Transverse colon (tissue), 4 donors: Measurements from ENCODE around the gene ZNF273. TPM values are rescaled to one million over a fixed set of nuclear protein-coding genes. Genes with fewer than 3 reads are reported as not detected.
A peak's percentile ranks its signal among the peaks of the same experiment; 100 is the strongest.
"Not testable (repeated sequence)": the region's sequence is repeated elsewhere in the genome, so short reads cannot be mapped to it uniquely, and the experiment has no call there.

Experiments
- DNase-seq: peaks from one replicate; pipeline ENCODE4 v3.0.0-alpha.2; 2019
- H3K27ac ChIP-seq, 4 donors: fragments of 200-600 bp; sonication (generic); 2 replicates each; pipeline ENCODE4 v1.5.1; 2016 to 2018; ENCODE audit warnings: inconsistent platforms in 4 of 4
- H3K27me3 ChIP-seq: fragments of 200-600 bp; sonication (generic); 2 replicates; pipeline ENCODE4 v1.5.1; 2017; ENCODE audit warnings: inconsistent platforms
- H3K36me3 ChIP-seq, 4 donors: fragments of 200-600 bp; sonication (generic); 2 replicates each; pipeline ENCODE4 v1.5.1; 2017 to 2019; ENCODE audit warnings: inconsistent platforms in 4 of 4
- H3K4me1 ChIP-seq, 4 donors: fragments of 200-600 bp; sonication (generic); 2 replicates each; pipeline ENCODE4 v1.5.1; 2017 to 2020; ENCODE audit warnings: inconsistent platforms in 4 of 4
- H3K4me3 ChIP-seq, 4 donors: fragments of 200-600 bp; sonication (generic); 1 replicate in 1 of 4; 2 replicates in 3 of 4; pipeline versions ENCODE4 v1.5.1 to v1.6.1; 2017 to 2019; ENCODE audit warnings: inconsistent platforms in 4 of 4
- H3K9me3 ChIP-seq, 2 donors: fragments of 200-600 bp; sonication (generic); 2 replicates each; pipeline ENCODE4 v1.5.1; 2017 to 2019; ENCODE audit warnings: inconsistent platforms in 2 of 2
- CTCF ChIP-seq, 5 experiments: fragments of 200-600 bp in 3 of 5; fragments of 450-650 bp in 2 of 5; sonication (generic) in 3 of 5; IDR thresholded peaks; 1 replicate in 2 of 5; 2 replicates in 3 of 5; pipeline ENCODE4 v1.5.1; 2016 to 2017; ENCODE audit warnings: antibody characterized with exemption in 5 of 5, inconsistent platforms in 3 of 5, mild to moderate bottlenecking in 2 of 5, moderate library complexity in 1 of 5
- EP300 ChIP-seq: sonication (generic); formaldehyde crosslinking; IDR thresholded peaks from one replicate; pipeline ENCODE4 v1.6.1; 2017; ENCODE audit warnings: antibody characterized with exemption, low read depth
- POLR2A ChIP-seq: fragments of 450-650 bp; IDR thresholded peaks from one replicate; pipeline ENCODE4 v1.6.1; 2016; ENCODE audit warnings: antibody characterized with exemption, mild to moderate bottlenecking, moderate library complexity
- POLR2AphosphoS5 ChIP-seq, 3 donors: sonication (generic); formaldehyde crosslinking; IDR thresholded peaks; one replicate each; pipeline ENCODE4 v1.6.1; 2016; ENCODE audit warnings: antibody characterized with exemption in 3 of 3
- WGBS, 2 donors: methylation state at CpG; one replicate each; pipeline ENCODE4 v1.1.5; 2018; ENCODE audit warnings: low coverage in 1 of 2; 5-methylcytosine and 5-hydroxymethylcytosine counted together
- in situ Hi-C, 4 donors: fragments of 200-750 bp; cut with MboI; loops; one replicate each; pipeline versions ENCODE4 v1.15.0 to v1.15.1; 2017; ENCODE audit warnings: low sequenced_read_pairs in 3 of 4, low pct_ligation_motif_present in 1 of 4, low pct_unique_long_range_greater_than_20kb in 1 of 4
- intact Hi-C: fragments of 100-400 bp; cut with DNase I; formaldehyde crosslinking; loops from one replicate; pipeline ENCODE4 v1.15.1; 2023; ENCODE audit warnings: low total_unique reads
- total RNA-seq, 4 donors: library from RNA; depleted of rRNA; stranded (reverse); fragments of >200 nt; gene quantifications; one replicate each; pipeline ENCODE4 v1.1.0, GENCODE V29; 2016

ZNF273 gene
- total RNA-seq = 10 to 100 TPM in 1 of 4 donors, 1 to 10 TPM in 3; 4.1 to 14.9 (median 5.7) TPM

- H3K4me3 ChIP-seq = peak within 1 kb of the TSS; percentile 66 to 96 (median 89)
- peaks cover 4 to 16% (median 7%) of the 10 kb centered on the region in 4 donors for H3K4me1 ChIP-seq
- in situ Hi-C loops (no loop called here), intact Hi-C loops (no loop called here)
- H3K27me3 ChIP-seq = no peaks in the 10 kb centered on the region
- no peaks in the 10 kb centered on the region for H3K36me3 ChIP-seq
- H3K9me3 ChIP-seq = no peaks in the 10 kb centered on the region
- no peak for TF ChIP-seq CTCF (IDR thresholded peaks at IDR 0.05)
- no peak for TF ChIP-seq EP300
- peak; percentile 58 to 70 (median 64) for TF ChIP-seq POLR2AphosphoS5 (IDR thresholded peaks at IDR 0.05)
- peak; percentile 63 for TF ChIP-seq POLR2A
- peak; percentile 95 for DNase-seq
- WGBS, 2 donors = 1 to 7% methylated on average over 5 to 31 of the region's 34 CpGs
- H3K27ac ChIP-seq = peak within 1 kb of the TSS; percentile 70 to 83 (median 82)
Measured at GRCh38 chr7:64902806-64903721, at the start of gene ZNF273. Gene ZNF273, plus strand, starts transcription at chr7:64903273. Its CDS starts 45 bp downstream, at chr7:64903318.

- no peak for DNase-seq
- in situ Hi-C loops (no loop called here), intact Hi-C loops (no loop called here)
- H3K27ac ChIP-seq = no peak overlapping the region
- WGBS, 2 donors = 69 to 83% methylated on average over 4 of the region's 4 CpGs
- no peaks in the 10 kb centered on the region for H3K27me3 ChIP-seq
- no peak for TF ChIP-seq POLR2A
- no peak for TF ChIP-seq EP300
- TF ChIP-seq CTCF (IDR thresholded peaks at IDR 0.05) = no peak
- TF ChIP-seq POLR2AphosphoS5 (IDR thresholded peaks at IDR 0.05) = no peak
- no peaks in the 10 kb centered on the region for H3K36me3 ChIP-seq
- no peak overlapping the region for H3K4me3 ChIP-seq
- H3K4me1 ChIP-seq = no peaks in the 10 kb centered on the region
- no peaks in the 10 kb centered on the region for H3K9me3 ChIP-seq
Measured at GRCh38 chr7:64853679-64854078, 49.4 kb upstream of the ZNF273 start.

GRCh38 chr7:64854969-64855368 is 48.1 kb upstream of the ZNF273 start:
- DNase-seq = no peak
- Histone ChIP-seq H3K4me1 (no peaks in the 10 kb centered on the region), H3K36me3 (no peaks in the 10 kb centered on the region), H3K27me3 (no peaks in the 10 kb centered on the region), H3K9me3 (no peaks in the 10 kb centered on the region), H3K4me3 (no peak overlapping the region), H3K27ac (no peak overlapping the region)
- no peak for TF ChIP-seq POLR2AphosphoS5 (IDR thresholded peaks at IDR 0.05)
- TF ChIP-seq EP300 = no peak
- no peak for TF ChIP-seq POLR2A
- intact Hi-C loops (no loop called here), in situ Hi-C loops (no loop called here)
- 78 to 91% methylated on average over 1 of the region's 1 CpG for WGBS, 2 donors

- intact Hi-C loops = no loop called here
- no peaks in the 10 kb centered on the region for H3K9me3 ChIP-seq
- H3K4me1 ChIP-seq = no peaks in the 10 kb centered on the region
- in situ Hi-C loops = no loop called here
- TF ChIP-seq EP300 (no peak), CTCF (IDR thresholded peaks at IDR 0.05) (no peak)
- DNase-seq = no peak
- no peaks in the 10 kb centered on the region for H3K27me3 ChIP-seq
- no peak overlapping the region for H3K4me3 ChIP-seq
- no peaks in the 10 kb centered on the region for H3K36me3 ChIP-seq
- H3K27ac ChIP-seq = no peak overlapping the region
- 96% methylated on average over 9 of the region's 9 CpGs; no CpG with 5 or more reads in 1 of the 2 donors for WGBS, 2 donors
Measured at GRCh38 chr7:64863021-64863420, 40.1 kb upstream of the ZNF273 start.

GRCh38 chr7:64863530-64863929 is 39.5 kb upstream of the ZNF273 start:
- H3K27me3 ChIP-seq, H3K4me1 ChIP-seq, in situ Hi-C loops, H3K36me3 ChIP-seq, intact Hi-C loops, H3K9me3 ChIP-seq, DNase-seq, H3K27ac ChIP-seq, H3K4me3 ChIP-seq: not testable (repeated sequence)
- WGBS, 2 donors = 86 to 100% methylated on average over 1 to 3 of the region's 3 CpGs
